Measurements from ENCODE around the gene OTOP1.
"Not testable (repeated sequence)": the region's sequence is repeated elsewhere in the genome, so short reads cannot be mapped to it uniquely, and the experiment has no call there.

DNA sequence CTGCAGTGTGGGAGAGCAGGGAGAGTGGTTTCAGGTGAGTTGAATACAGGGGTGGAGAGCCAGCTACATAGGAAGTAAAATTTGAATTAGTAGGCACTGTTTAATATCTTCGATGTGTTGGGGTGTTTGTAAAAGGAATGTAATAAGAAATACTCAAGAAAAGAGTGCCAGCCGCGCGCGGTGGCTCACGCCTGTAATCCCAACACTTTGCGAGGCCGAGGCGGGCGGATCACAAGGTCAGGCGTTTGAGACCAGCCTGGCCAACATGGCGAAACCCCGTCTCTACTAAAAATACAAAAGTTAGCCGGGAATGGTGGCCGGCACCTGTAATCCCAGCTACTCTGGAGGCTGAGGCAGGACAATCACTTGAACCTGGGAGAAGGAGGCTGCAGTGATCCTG lies 22.6 kb upstream of the OTOP1 start:
- TF ChIP-seq, protein P1, sequence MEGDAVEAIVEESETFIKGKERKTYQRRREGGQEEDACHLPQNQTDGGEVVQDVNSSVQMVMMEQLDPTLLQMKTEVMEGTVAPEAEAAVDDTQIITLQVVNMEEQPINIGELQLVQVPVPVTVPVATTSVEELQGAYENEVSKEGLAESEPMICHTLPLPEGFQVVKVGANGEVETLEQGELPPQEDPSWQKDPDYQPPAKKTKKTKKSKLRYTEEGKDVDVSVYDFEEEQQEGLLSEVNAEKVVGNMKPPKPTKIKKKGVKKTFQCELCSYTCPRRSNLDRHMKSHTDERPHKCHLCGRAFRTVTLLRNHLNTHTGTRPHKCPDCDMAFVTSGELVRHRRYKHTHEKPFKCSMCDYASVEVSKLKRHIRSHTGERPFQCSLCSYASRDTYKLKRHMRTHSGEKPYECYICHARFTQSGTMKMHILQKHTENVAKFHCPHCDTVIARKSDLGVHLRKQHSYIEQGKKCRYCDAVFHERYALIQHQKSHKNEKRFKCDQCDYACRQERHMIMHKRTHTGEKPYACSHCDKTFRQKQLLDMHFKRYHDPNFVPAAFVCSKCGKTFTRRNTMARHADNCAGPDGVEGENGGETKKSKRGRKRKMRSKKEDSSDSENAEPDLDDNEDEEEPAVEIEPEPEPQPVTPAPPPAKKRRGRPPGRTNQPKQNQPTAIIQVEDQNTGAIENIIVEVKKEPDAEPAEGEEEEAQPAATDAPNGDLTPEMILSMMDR (IDR thresholded peaks at IDR 0.05): not testable (repeated sequence)
- TF ChIP-seq POLR2AphosphoS5 (IDR thresholded peaks at IDR 0.05; ENCODE audit: low read depth, low read length): not testable (repeated sequence)
- TF ChIP-seq, protein P2, sequence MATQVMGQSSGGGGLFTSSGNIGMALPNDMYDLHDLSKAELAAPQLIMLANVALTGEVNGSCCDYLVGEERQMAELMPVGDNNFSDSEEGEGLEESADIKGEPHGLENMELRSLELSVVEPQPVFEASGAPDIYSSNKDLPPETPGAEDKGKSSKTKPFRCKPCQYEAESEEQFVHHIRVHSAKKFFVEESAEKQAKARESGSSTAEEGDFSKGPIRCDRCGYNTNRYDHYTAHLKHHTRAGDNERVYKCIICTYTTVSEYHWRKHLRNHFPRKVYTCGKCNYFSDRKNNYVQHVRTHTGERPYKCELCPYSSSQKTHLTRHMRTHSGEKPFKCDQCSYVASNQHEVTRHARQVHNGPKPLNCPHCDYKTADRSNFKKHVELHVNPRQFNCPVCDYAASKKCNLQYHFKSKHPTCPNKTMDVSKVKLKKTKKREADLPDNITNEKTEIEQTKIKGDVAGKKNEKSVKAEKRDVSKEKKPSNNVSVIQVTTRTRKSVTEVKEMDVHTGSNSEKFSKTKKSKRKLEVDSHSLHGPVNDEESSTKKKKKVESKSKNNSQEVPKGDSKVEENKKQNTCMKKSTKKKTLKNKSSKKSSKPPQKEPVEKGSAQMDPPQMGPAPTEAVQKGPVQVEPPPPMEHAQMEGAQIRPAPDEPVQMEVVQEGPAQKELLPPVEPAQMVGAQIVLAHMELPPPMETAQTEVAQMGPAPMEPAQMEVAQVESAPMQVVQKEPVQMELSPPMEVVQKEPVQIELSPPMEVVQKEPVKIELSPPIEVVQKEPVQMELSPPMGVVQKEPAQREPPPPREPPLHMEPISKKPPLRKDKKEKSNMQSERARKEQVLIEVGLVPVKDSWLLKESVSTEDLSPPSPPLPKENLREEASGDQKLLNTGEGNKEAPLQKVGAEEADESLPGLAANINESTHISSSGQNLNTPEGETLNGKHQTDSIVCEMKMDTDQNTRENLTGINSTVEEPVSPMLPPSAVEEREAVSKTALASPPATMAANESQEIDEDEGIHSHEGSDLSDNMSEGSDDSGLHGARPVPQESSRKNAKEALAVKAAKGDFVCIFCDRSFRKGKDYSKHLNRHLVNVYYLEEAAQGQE (IDR thresholded peaks at IDR 0.05; ENCODE audit: insufficient read depth in 1 of 2, low read depth in 2 of 2, low read length in 1 of 2): not testable (repeated sequence)
